PFSK-1 (cell line): ENCODE measurements around the gene RANBP3.

Experiments
- FOXP2 ChIP-seq: optimal IDR thresholded peaks from 2 replicates; pipeline ENCODE3; 2011; ENCODE audit warnings: borderline replicate concordance, control low read depth, inconsistent platforms; ENCODE audit not compliant: insufficient read depth; ENCODE audit errors: extremely low read length, extremely low read depth
- POLR2AphosphoS5 ChIP-seq: IDR thresholded peaks from 2 replicates; pipeline ENCODE4 v1.6.1; 2012; ENCODE audit warnings: low read depth, mild to moderate bottlenecking, control low read depth, low read length, moderate library complexity
- SIN3A ChIP-seq: IDR thresholded peaks from 2 replicates; pipeline ENCODE4 v1.6.1; 2012; ENCODE audit warnings: mild to moderate bottlenecking, low read length, moderate library complexity, borderline replicate concordance; ENCODE audit not compliant: insufficient read depth
- TAF1 ChIP-seq: IDR thresholded peaks from 2 replicates; pipeline ENCODE4 v1.6.1; 2012; ENCODE audit warnings: low read length, control low read depth, borderline replicate concordance; ENCODE audit not compliant: insufficient read depth
- TF ChIP-seq, protein P1 (sequence below), 2 experiments: IDR thresholded peaks; 2 replicates each; pipeline versions ENCODE4 v1.6.1 to v1.8.0; 2011 to 2012; ENCODE audit warnings: low read depth in 2 of 2, low read length in 2 of 2, control low read depth in 1 of 2, inconsistent platforms in 1 of 2, mild to moderate bottlenecking in 1 of 2, moderate library complexity in 1 of 2; ENCODE audit not compliant: insufficient read depth in 1 of 2

RANBP3 gene

DNA sequence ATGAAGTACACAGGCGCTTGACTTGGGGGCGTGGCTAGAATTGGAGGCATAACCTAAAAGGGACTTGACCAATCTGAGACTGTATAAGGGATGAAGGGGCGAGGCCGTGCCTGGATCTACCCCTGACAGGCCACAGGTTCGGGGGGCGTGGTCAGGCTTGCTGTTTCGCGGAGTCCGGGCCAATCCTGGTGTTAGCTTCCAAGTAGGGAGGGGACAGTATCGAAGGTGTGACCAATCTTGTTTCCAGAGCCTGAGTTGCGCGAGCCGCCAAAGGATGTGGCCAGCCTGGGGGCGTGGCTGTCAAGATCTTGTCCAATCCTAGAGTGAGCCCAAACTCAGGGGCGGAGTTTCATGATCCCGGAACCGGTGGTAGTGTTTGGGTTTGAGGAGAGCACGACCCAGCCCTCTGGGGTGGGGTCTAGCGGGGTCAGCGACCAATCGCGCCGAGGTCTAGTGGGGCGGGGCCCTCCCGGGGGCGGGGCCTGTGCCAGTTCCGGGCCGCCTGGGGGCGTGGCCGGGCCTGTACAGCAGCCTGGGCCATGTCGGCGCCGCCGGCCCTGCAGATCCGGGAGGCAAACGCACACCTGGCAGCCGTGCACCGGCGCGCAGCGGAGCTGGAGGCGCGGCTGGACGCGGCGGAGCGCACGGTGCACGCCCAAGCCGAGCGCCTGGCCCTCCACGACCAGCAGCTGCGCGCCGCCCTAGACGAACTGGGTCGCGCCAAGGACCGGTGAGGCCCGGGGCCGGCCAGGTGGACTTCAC, 73.4 kb downstream of the RANBP3 start, which contains the start of gene VMAC:
VMAC (plus strand) TSS at position 521 of the 762 bp plus-strand sequence; CDS start at position 540, 19 bp downstream.
- TF ChIP-seq, protein P1, sequence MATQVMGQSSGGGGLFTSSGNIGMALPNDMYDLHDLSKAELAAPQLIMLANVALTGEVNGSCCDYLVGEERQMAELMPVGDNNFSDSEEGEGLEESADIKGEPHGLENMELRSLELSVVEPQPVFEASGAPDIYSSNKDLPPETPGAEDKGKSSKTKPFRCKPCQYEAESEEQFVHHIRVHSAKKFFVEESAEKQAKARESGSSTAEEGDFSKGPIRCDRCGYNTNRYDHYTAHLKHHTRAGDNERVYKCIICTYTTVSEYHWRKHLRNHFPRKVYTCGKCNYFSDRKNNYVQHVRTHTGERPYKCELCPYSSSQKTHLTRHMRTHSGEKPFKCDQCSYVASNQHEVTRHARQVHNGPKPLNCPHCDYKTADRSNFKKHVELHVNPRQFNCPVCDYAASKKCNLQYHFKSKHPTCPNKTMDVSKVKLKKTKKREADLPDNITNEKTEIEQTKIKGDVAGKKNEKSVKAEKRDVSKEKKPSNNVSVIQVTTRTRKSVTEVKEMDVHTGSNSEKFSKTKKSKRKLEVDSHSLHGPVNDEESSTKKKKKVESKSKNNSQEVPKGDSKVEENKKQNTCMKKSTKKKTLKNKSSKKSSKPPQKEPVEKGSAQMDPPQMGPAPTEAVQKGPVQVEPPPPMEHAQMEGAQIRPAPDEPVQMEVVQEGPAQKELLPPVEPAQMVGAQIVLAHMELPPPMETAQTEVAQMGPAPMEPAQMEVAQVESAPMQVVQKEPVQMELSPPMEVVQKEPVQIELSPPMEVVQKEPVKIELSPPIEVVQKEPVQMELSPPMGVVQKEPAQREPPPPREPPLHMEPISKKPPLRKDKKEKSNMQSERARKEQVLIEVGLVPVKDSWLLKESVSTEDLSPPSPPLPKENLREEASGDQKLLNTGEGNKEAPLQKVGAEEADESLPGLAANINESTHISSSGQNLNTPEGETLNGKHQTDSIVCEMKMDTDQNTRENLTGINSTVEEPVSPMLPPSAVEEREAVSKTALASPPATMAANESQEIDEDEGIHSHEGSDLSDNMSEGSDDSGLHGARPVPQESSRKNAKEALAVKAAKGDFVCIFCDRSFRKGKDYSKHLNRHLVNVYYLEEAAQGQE (IDR thresholded peaks at IDR 0.05; ENCODE audit: insufficient read depth in 1 of 2, low read depth in 2 of 2, low read length in 2 of 2), result no peak
- TF ChIP-seq FOXP2, result peak; percentile 13
- peak; percentile 8; the same call in 1 of the 2 replicates for TF ChIP-seq SIN3A

DNA sequence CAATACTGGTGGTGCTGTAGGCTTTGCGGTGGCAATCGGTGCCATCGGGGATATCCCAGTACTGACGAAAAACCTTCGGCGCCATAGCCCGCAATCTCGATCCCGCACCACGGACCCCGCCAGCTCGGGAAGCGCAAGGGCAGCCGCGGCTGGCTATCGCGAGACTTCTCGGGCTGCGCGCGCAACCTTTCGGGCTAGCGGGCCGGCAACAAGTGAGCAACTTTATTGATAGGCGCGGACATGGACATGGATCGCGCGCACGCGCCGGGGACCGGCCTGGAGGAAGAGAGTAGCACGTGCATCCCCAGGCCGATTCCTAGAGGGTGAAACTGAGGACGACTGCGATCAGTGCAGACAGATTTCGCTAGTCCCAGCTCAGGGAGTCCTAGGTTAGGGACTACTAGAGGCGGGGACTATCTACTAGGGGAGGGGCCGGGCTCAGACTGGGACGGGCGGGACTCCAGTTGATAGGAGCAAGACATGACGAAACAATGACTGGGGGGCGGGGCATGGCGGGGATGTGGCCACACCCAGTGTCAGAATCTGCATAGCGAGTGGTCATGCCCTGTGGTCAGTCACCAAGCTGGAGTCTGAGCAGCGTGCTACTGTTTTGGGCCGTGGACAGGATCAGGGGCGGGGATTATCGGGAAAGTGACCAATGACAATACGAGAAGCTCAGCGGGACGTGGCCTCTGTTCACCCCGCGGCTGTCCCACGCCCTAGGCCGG, 74.2 kb downstream of the RANBP3 start, which contains the start of gene NDUFA11:
NDUFA11 (minus strand) TSS at position 167 of the 728 bp plus-strand sequence; CDS start at position 85, 82 bp downstream.
- TF ChIP-seq FOXP2, result peak; percentile 91
- peak; percentile 87 for TF ChIP-seq POLR2AphosphoS5
- peak; percentile 75; the same call in 1 of the 2 replicates for TF ChIP-seq SIN3A
- TF ChIP-seq TAF1, result peak; percentile 82; the same call in 1 of the 2 replicates
- TF ChIP-seq, protein P1 (IDR thresholded peaks at IDR 0.05; ENCODE audit: insufficient read depth in 1 of 2, low read depth in 2 of 2, low read length in 2 of 2), result no peak

DNA sequence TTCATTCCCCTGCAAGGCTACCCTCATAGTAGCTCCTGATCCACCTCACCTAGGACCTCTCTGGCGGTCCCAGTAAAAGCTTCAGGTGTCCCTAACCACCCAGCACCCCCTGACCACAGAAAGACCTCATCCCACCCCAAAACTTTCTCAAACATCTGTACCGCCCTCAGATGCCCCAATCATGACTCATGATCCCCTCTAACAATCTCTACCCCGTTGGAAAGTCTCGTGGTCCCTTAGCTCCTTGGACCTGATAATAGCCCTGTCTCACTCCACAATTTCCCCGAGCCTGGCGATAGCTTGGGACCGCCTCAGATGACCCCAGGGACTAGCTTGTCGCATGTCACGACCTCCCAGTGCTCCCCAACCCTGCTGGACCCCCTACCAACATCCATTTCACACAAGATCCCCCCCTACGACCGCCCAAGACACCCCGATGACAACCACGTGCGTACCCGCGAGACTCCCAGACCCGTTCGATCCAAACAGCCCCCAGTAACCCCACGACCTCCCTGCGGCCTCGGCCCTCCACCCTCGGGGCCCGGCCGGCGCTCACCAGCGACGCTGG, 74.8 kb downstream of the RANBP3 start:
- TF ChIP-seq POLR2AphosphoS5 (no peak; the same call in 1 of the 2 replicates), FOXP2 (no peak), TAF1 (no peak), SIN3A (no peak)
- TF ChIP-seq, protein P1 (IDR thresholded peaks at IDR 0.05; ENCODE audit: insufficient read depth in 1 of 2, low read depth in 2 of 2, low read length in 2 of 2), result no peak

DNA sequence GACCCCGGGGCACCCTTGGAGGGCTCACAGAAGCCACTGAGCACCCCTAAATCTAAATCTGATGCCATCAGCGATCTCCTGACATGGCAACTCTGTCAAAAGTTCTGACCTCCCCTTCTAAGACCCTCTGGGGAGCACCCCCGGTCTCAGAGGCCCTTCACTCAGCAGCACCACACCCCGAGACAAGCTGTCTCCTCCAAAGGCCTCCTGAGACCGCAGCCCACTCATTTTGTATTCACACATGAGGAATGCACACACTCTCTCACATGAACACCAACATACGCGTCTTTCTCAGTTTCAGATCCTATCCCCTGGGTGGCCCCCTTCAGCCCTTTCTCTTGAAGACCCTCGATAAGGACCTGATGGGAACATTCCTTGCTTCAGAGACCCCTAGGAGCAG, 77.0 kb downstream of the RANBP3 start:
- no peak for TF ChIP-seq SIN3A
- no peak for TF ChIP-seq FOXP2
- TF ChIP-seq, protein P1 (IDR thresholded peaks at IDR 0.05; ENCODE audit: insufficient read depth in 1 of 2, low read depth in 2 of 2, low read length in 2 of 2), result no peak
- TF ChIP-seq POLR2AphosphoS5, result no peak
- no peak for TF ChIP-seq TAF1
